ENCODE data around the gene MACROD1. TPM values are rescaled to one million over a fixed set of nuclear protein-coding genes. Genes with fewer than 3 reads are reported as not detected.

The MACROD1 gene
- total and polyA plus RNA-seq, 9 donors, result 21.1 to 50.2 (median 32.2) TPM

DNA sequence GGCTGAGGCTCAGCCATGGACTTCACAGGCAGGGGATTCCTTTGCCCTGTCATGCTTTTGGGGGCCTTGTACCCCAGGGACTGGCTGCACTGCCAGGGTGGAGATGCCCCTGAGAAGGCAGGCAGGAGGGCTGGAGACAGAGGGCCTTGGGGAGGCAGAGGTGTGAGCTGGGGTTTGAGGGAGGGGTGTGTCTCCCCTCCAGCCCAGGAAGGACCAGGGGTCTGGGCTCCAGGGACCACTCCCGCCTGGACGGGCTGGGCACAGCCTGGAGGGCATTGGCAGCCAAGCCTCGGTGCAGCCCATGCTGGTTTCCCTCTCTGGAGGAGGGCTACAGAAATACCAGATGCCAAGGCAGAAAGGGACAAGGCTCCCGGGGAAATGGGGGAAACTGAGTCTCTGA is 160.2 kb downstream of the MACROD1 start:
- Histone ChIP-seq H3K4me3 (no peak overlapping the region), H3K27me3 (no peaks in the 10 kb centered on the region), H3K36me3 (no peaks in the 10 kb centered on the region), H3K4me1 (ENCODE audit: insufficient read depth) (peaks cover 8% of the 10 kb centered on the region), H3K9me3 (no peaks in the 10 kb centered on the region), H3K27ac (no peak overlapping the region)
- DNase-seq, result no peak
- no peak for TF ChIP-seq POLR2A (IDR thresholded peaks at IDR 0.05)
- TF ChIP-seq, protein P1, sequence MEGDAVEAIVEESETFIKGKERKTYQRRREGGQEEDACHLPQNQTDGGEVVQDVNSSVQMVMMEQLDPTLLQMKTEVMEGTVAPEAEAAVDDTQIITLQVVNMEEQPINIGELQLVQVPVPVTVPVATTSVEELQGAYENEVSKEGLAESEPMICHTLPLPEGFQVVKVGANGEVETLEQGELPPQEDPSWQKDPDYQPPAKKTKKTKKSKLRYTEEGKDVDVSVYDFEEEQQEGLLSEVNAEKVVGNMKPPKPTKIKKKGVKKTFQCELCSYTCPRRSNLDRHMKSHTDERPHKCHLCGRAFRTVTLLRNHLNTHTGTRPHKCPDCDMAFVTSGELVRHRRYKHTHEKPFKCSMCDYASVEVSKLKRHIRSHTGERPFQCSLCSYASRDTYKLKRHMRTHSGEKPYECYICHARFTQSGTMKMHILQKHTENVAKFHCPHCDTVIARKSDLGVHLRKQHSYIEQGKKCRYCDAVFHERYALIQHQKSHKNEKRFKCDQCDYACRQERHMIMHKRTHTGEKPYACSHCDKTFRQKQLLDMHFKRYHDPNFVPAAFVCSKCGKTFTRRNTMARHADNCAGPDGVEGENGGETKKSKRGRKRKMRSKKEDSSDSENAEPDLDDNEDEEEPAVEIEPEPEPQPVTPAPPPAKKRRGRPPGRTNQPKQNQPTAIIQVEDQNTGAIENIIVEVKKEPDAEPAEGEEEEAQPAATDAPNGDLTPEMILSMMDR (IDR thresholded peaks at IDR 0.05), result no peak
- no peak for TF ChIP-seq EP300 (IDR thresholded peaks at IDR 0.05)
- WGBS, 3 donors, result 90 to 93% (median 93%) methylated on average over 4 of the region's 4 CpGs
- intact Hi-C loops (cut with DNase I), result loop anchor here in 1 of 4 donors (10.0 kb wide), 1 partner anchor 289 kb away; the partner anchor contains the start of gene KCNK4

DNA sequence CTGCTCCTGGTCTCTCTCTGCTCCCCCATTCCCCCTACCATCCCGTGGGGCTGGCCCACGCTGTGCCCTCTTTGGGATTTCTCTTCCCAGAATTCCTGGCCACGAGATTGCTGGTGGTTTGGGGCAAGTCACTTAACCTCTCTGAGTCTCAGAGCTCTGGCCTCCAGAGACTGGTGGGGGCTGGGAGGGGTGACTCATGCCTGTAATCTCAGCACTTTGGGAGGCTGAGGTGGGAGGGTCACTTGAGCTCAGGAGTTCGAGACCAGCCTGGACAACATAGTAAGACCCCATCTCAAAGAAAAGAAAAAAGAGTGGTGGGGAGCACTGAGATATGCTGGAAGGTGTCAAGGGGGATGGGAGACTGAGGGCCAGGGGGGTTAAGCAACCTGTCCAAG is 161.3 kb downstream of the MACROD1 start:
- TF ChIP-seq, protein P1 (IDR thresholded peaks at IDR 0.05), result no peak
- no peak for TF ChIP-seq POLR2A (IDR thresholded peaks at IDR 0.05)
- no peak for TF ChIP-seq EP300 (IDR thresholded peaks at IDR 0.05)
- 77 to 85% (median 80%) methylated on average over 4 of the region's 4 CpGs for WGBS, 3 donors
- Histone ChIP-seq H3K4me3 (no peak overlapping the region), H3K36me3 (no peaks in the 10 kb centered on the region), H3K9me3 (no peaks in the 10 kb centered on the region), H3K4me1 (ENCODE audit: insufficient read depth) (peaks cover 13% of the 10 kb centered on the region), H3K27ac (no peak overlapping the region), H3K27me3 (no peaks in the 10 kb centered on the region)
- DNase-seq, result no peak
- intact Hi-C loops (cut with DNase I), result loop anchor here in 2 of 4 donors (5.0 to 10.0 kb wide), 2 partner anchors 148 to 290 kb away; partner anchors contain the start of gene KCNK4 (in 1 of the 2)

DNA sequence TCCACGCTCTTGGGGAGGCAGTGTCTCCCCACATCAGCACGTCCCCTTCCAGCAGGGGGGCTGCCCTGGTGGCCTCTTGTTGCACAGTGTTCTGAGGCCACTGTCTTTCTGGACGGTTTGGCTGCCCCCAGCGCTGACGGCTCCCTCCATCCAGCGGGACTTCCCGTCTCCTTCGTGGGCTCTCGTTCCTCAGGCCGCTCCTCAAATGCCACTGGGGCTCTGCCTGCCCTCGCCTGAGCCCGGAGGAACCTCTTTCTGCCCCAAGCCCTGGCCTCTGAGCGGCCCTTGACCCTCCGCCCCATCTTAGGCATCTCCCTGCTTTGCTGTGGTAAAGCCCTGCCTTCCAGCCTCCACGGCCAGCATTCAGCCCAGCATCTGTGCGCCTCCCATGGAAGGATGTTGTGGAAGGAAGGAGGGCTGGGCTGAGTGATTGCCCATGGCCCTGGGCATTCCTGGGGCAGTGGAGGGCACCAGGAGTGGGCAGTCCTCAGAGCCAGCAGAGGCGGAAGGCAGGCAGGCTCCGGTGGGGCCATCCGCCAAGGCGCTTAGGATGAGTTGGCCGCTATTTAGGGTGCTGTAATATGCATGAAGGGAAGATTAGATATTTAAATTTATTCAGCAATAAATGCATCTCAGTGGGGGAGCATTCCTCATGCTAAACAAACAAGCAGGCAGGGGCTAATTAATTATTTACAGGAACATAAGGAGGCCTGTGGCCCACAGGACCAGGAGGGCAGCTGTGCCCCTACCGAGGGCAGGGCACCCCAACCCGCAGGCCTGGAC is 161.9 kb downstream of the MACROD1 start:
- intact Hi-C loops (cut with DNase I), result loop anchor here in 2 of 4 donors (5.0 to 10.0 kb wide), 2 partner anchors 148 to 291 kb away; partner anchors contain the start of gene KCNK4 (in 1 of the 2)
- no peak for DNase-seq
- H3K27me3 ChIP-seq, result no peaks in the 10 kb centered on the region
- peaks cover 16% of the 10 kb centered on the region for H3K4me1 ChIP-seq (ENCODE audit: insufficient read depth)
- no peaks in the 10 kb centered on the region for H3K9me3 ChIP-seq
- H3K27ac ChIP-seq, result no peak overlapping the region
- 75 to 79% (median 78%) methylated on average over 23 of the region's 23 CpGs for WGBS, 3 donors
- TF ChIP-seq POLR2A (IDR thresholded peaks at IDR 0.05) (no peak), EP300 (IDR thresholded peaks at IDR 0.05) (no peak)
- TF ChIP-seq, protein P1 (IDR thresholded peaks at IDR 0.05), result no peak
- no peak overlapping the region for H3K4me3 ChIP-seq
- no peaks in the 10 kb centered on the region for H3K36me3 ChIP-seq

DNA sequence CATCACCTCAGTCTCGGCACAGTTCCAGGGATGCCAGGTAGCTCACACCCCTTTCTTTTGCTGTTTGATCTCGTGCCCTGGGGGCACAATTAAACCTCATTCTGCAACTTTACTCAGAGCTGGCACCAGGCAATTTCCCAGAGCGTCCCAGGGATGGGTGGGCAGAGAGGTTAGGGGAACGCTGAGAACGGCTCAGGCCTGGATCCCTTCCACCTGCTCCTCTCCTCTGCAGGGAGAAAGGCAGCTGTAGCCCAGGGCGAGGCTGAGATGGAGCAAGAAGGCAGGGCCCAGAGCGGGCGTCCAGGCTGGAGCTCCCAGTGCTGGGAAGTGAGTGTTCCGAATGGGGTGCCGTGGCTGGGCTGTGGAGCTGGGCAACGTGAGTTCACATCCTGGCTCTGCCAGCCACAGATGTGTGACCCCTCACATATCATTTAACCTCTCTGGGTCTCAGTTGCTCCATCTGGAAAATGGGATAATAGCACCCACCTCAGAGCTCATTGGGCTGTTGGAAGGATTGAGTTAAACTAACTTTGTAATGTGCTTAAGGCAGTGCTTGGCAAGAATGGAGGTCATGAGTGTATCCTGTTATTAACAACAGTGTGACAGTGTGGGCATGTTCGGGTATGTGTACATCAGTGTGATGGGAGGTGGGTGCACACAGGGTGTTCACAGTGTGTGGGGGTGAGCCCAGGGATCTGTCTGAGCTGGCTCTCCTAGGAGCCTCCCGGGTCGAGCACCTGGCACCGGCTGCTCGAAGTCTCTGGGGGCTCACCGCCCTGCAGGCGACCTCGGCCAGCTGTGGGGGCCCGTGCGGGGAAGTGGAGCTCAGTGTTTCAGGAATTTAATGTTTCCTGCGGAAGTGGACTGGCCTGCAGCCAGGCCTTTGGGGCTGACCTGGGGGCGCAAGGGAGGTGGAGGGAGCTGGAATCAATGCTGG is 164.2 kb downstream of the MACROD1 start:
- Histone ChIP-seq H3K9me3 (no peaks in the 10 kb centered on the region), H3K4me3 (no peak overlapping the region), H3K27me3 (no peaks in the 10 kb centered on the region), H3K27ac (no peak overlapping the region), H3K36me3 (no peaks in the 10 kb centered on the region), H3K4me1 (ENCODE audit: insufficient read depth) (peaks cover 8% of the 10 kb centered on the region)
- TF ChIP-seq, protein P1 (IDR thresholded peaks at IDR 0.05), result no peak
- TF ChIP-seq POLR2A (IDR thresholded peaks at IDR 0.05) (no peak), EP300 (IDR thresholded peaks at IDR 0.05) (no peak)
- peak in 4 of 5 donors; percentile 56 to 80 (median 59) for DNase-seq
- intact Hi-C loops (cut with DNase I), result loop anchor here in 3 of 4 donors (2.0 to 10.0 kb wide), 3 partner anchors 151 to 293 kb away; partner anchors contain the start of gene KCNK4 (in 1 of the 3)
- 38 to 51% (median 49%) methylated on average over 20 to 23 of the region's 23 CpGs for WGBS, 3 donors
